Measurements from ENCODE around the gene GPR150. TPM values are rescaled to one million over a fixed set of nuclear protein-coding genes. Genes with fewer than 3 reads are reported as not detected.

GPR150 gene
- total and polyA plus RNA-seq, 2 of the 13 experiments (the other 11 are each of a cell fraction or from before 2014, with no cell fraction given), result 0.03 TPM; not detected in 1

- no peak for TF ChIP-seq SYNCRIP (IDR thresholded peaks at IDR 0.05; ENCODE audit: insufficient read depth, low read depth, low read length)
- no peak for TF ChIP-seq MEIS2 (CRISPR knock-in tag; IDR thresholded peaks at IDR 0.05)
- no peak for TF ChIP-seq CENPBD1 (CRISPR knock-in tag; IDR thresholded peaks at IDR 0.05; ENCODE audit: borderline replicate concordance, low read depth)
- no peak for TF ChIP-seq PRDM4 (CRISPR knock-in tag; IDR thresholded peaks at IDR 0.05; ENCODE audit: borderline replicate concordance)
- no peak for TF ChIP-seq KLF15 (CRISPR knock-in tag; IDR thresholded peaks at IDR 0.05; ENCODE audit: borderline replicate concordance)
- no peak for TF ChIP-seq FOXA1 (IDR thresholded peaks at IDR 0.05)
- TF ChIP-seq FOXA1 (CRISPR knock-in tag; IDR thresholded peaks at IDR 0.05), result no peak
Measured at GRCh38 chr5:95623706-95624105, 3.8 kb downstream of the GPR150 start (continued).

GRCh38 chr5:95624368-95624767 is 4.5 kb downstream of the GPR150 start:
- Histone ChIP-seq H3K27ac (ENCODE audit: extremely low read length, insufficient read depth, low read length) (no peak overlapping the region), H3K4me2 (ENCODE audit: low read depth, low read length) (no peak overlapping the region), H3K36me3 (replicated peaks in 1 of 2; ENCODE audit: control insufficient read depth in 1 of 2, insufficient read depth in 2 of 2, low read length in 2 of 2) (no peaks in the 10 kb centered on the region), H3K4me3 (replicated peaks in 1 of 3; ENCODE audit: insufficient read depth in 1 of 3, low read depth in 2 of 3, low read length in 3 of 3) (no peak overlapping the region), H2AFZ (ENCODE audit: low read length) (no peak overlapping the region), H4K20me1 (ENCODE audit: insufficient read depth, low read length) (no peaks in the 10 kb centered on the region), H3K9ac (ENCODE audit: insufficient read depth, low read depth, low read length) (no peak overlapping the region), H3K4me1 (ENCODE audit: insufficient read depth, low read length) (peaks cover 23% of the 10 kb centered on the region), H3K27me3 (ENCODE audit: control insufficient read depth in 1 of 2, insufficient read depth in 2 of 2, low read length in 2 of 2) (peaks cover 7 to 43% of the 10 kb centered on the region in 2 experiments), H3K79me2 (ENCODE audit: insufficient read depth, low read length) (no peaks in the 10 kb centered on the region), H3K9me3 (ENCODE audit: low read length) (no peaks in the 10 kb centered on the region)
- CTCF ChIA-PET (ENCODE audit: low intra/inter-chr PET ratio, low total read pairs), result no interaction called here
- FAIRE-seq (no peak), DNase-seq (ENCODE audit: low spot score) (no peak), ATAC-seq (no peak)
- no TSS peak for BruUV-seq (replicated peaks)
- 3% methylated on average over 2 of the region's 2 CpGs for WGBS (ENCODE audit: low lambda C conversion rate)
- POLR2A ChIA-PET, result no interaction called here
- TF ChIP-seq ZNF354B (CRISPR knock-in tag; IDR thresholded peaks at IDR 0.05) (no peak), ZZZ3 (CRISPR knock-in tag; IDR thresholded peaks at IDR 0.05; ENCODE audit: borderline replicate concordance) (no peak), ZNF382 (CRISPR knock-in tag; IDR thresholded peaks at IDR 0.05; ENCODE audit: borderline replicate concordance) (no peak), POLR2G (IDR thresholded peaks at IDR 0.05; ENCODE audit: low read depth, low read length) (no peak), ZKSCAN5 (CRISPR knock-in tag; IDR thresholded peaks at IDR 0.05) (no peak)
- in situ Hi-C loops (cut with HindIII; ENCODE audit: extremely low pct_ligation_motif_present, low pct_unique_long_range_greater_than_20kb) (no loop called here), intact Hi-C loops (cut with micrococcal nuclease; ENCODE audit: unreplicated experiment) (no loop called here)
